Right lobe of liver (tissue), 6 donors: Measurements from ENCODE around the gene PLET1. TPM values are rescaled to one million over a fixed set of nuclear protein-coding genes. Genes with fewer than 3 reads are reported as not detected.

Source experiments
- ATAC-seq, 4 donors: fragments of 200-7000 bp; cut with Tn5 transposase; one replicate each; pipeline ENCODE4 v1.9.1; 2020; ENCODE audit warnings: mild to moderate bottlenecking in 4 of 4, moderate library complexity in 4 of 4
- DNase-seq, 3 donors: peaks; one replicate each; pipeline ENCODE4 v3.0.0-alpha.2; 2020
- H3K27ac ChIP-seq, 3 donors: fragments of 200-600 bp; one replicate each; pipeline ENCODE4 v1.8.0; 2022
- H3K27me3 ChIP-seq, 2 donors: fragments of 200-600 bp; one replicate each; pipeline ENCODE4 v1.8.0; 2022
- H3K36me3 ChIP-seq, 4 donors: fragments of 200-600 bp; sonication (generic) in 1 of 4; one replicate each; pipeline versions ENCODE4 v1.5.1 to v1.8.0; 2017 to 2022; ENCODE audit warnings: control low read depth in 1 of 4
- H3K4me1 ChIP-seq, 4 donors: fragments of 200-600 bp; sonication (generic) in 1 of 4; one replicate each; pipeline versions ENCODE4 v1.5.1 to v1.8.0; 2017 to 2022; ENCODE audit warnings: control low read depth in 1 of 4
- H3K4me3 ChIP-seq, 3 donors: fragments of 200-600 bp; one replicate each; pipeline ENCODE4 v1.8.0; 2022
- H3K9me3 ChIP-seq, 4 donors: fragments of 200-600 bp; sonication (generic) in 1 of 4; one replicate each; pipeline versions ENCODE4 v1.5.1 to v1.8.0; 2017 to 2022; ENCODE audit warnings: control low read depth in 1 of 4
- POLR2A ChIP-seq: fragments of 450-650 bp; IDR thresholded peaks from one replicate; pipeline ENCODE4 v1.6.1; 2017; ENCODE audit warnings: antibody characterized with exemption, mild to moderate bottlenecking
- WGBS: methylation state at CpG from one replicate; pipeline ENCODE4 v1.1.6; 2018; ENCODE audit warnings: low coverage, low lambda C conversion rate; ENCODE audit not compliant: insufficient coverage; ENCODE audit errors: missing lambda C conversion rate; 5-methylcytosine and 5-hydroxymethylcytosine counted together
- intact Hi-C, 2 donors: fragments of 100-400 bp; cut with DNase I; formaldehyde crosslinking; loops; one replicate each; pipeline versions ENCODE4 v1.11.2 to v1.14.1; 2022
- total RNA-seq, 6 experiments: library from RNA; depleted of rRNA in 2 of 6; stranded (reverse); fragments of >200 nt in 2 of 6; fragmentation: NEBNext Ultra II Directional in 3 of 6; extraction: Animal tissue kit (Norgen Biotek cat#: 25700) in 3 of 6; gene quantifications; one replicate each; pipeline versions ENCODE4 v1.1.0 to v1.2.4, GENCODE V29; 2016 to 2023
- TF ChIP-seq, protein P1 (sequence below), 4 donors: fragments of 200-600 bp in 3 of 4; fragments of 450-650 bp in 1 of 4; IDR thresholded peaks; one replicate each; pipeline versions ENCODE4 v1.5.1 to v1.8.0; 2016 to 2022; ENCODE audit warnings: antibody characterized with exemption in 4 of 4, mild to moderate bottlenecking in 2 of 4
- donor health status: DM: no; HTN: yes; CAD: no.
- donor health status: DM: no; HTN: no; CAD: no.
- donor health status: DM: no; HTN: no; CAD: no.
- donor health status: DM: no; HTN: yes; CAD: no.
- donor health status: DM: no; HTN: yes; CAD: no.

The PLET1 gene
- total RNA-seq, 6 experiments from 2014 or later: not detected

DNA sequence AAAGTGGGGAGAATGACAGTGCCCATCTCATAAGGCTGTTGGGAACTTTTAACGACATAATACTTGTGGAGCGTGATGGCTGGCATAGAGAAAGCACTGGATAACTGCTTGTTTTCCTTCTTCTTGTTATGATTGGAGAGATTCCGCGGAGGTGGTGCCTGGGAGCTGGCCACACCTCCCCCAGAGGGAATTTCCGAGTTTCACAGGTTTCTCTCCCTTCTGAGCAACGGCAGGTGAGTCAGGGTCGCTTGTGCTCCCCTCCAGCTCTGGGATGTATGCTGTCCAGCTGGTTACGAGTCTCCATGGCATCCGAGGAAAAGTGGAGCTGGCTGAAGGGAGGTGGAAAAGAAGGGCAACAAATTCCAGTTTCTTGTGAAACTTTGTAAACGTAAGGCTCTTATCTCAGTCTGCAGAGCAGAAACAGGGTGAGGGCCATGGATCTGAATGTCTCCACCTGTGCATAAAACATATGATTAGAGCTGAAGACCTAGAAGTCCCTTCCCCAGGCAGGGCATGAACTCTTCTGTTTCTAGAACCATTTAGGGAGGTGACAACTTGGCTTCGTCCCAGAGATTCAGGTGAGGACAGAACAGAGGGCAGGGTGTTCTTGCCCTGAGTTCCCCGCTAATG is 10.0 kb upstream of the PLET1 start:
- WGBS: 58% methylated on average over 11 of the region's 12 CpGs
- Histone ChIP-seq H3K27ac (peak overlapping the region in 2 of 3 donors; percentile 13 to 27), H3K36me3 (no peaks in the 10 kb centered on the region), H3K4me1 (peaks cover 0 to 37% (median 4%) of the 10 kb centered on the region in 4 donors), H3K27me3 (no peaks in the 10 kb centered on the region), H3K4me3 (peak overlapping the region in 2 of 3 donors; percentile 10 to 17), H3K9me3 (no peaks in the 10 kb centered on the region)
- ATAC-seq (peak; percentile 25 to 54 (median 40)), DNase-seq (no peak)
- intact Hi-C loops: loop anchor here in 1 of 2 donors (10.0 kb wide), 1 partner anchor 166 kb away; no protein-coding TSS in a partner anchor
- TF ChIP-seq POLR2A: no peak
- TF ChIP-seq, protein P1, sequence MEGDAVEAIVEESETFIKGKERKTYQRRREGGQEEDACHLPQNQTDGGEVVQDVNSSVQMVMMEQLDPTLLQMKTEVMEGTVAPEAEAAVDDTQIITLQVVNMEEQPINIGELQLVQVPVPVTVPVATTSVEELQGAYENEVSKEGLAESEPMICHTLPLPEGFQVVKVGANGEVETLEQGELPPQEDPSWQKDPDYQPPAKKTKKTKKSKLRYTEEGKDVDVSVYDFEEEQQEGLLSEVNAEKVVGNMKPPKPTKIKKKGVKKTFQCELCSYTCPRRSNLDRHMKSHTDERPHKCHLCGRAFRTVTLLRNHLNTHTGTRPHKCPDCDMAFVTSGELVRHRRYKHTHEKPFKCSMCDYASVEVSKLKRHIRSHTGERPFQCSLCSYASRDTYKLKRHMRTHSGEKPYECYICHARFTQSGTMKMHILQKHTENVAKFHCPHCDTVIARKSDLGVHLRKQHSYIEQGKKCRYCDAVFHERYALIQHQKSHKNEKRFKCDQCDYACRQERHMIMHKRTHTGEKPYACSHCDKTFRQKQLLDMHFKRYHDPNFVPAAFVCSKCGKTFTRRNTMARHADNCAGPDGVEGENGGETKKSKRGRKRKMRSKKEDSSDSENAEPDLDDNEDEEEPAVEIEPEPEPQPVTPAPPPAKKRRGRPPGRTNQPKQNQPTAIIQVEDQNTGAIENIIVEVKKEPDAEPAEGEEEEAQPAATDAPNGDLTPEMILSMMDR (IDR thresholded peaks at IDR 0.05): no peak

DNA sequence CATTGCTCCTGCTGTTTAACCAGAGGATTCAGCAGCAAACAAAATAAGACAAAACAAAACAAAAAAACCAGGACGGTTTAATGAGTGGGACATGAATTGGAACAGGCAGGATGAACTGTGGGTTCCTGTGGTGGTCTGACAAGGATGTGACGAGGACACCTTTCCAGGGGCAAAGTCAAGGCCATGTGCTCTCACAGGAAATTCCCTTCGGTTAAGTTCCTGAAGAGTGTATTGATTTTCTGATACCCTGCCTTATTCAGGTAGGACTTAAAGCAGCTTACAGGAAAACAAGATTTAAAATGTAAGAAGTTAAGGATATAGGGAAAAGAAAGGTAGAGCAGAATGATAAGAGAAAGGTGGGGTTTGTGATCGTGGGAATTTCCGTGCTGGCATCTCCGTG is 8.5 kb upstream of the PLET1 start:
- no peaks in the 10 kb centered on the region for H3K9me3 ChIP-seq
- DNase-seq: no peak
- no peaks in the 10 kb centered on the region for H3K36me3 ChIP-seq
- H3K27me3 ChIP-seq: no peaks in the 10 kb centered on the region
- TF ChIP-seq, protein P1 (IDR thresholded peaks at IDR 0.05): no peak
- TF ChIP-seq POLR2A: no peak
- WGBS: 36% methylated on average over 6 of the region's 6 CpGs
- H3K4me3 ChIP-seq: no peak overlapping the region
- intact Hi-C loops: no loop called here
- peak overlapping the region in 2 of 3 donors; percentile 15 to 47 for H3K27ac ChIP-seq
- peak in 2 of 4 donors; percentile 4 to 41 for ATAC-seq
- H3K4me1 ChIP-seq: peaks cover 0 to 37% (median 4%) of the 10 kb centered on the region in 4 donors

DNA sequence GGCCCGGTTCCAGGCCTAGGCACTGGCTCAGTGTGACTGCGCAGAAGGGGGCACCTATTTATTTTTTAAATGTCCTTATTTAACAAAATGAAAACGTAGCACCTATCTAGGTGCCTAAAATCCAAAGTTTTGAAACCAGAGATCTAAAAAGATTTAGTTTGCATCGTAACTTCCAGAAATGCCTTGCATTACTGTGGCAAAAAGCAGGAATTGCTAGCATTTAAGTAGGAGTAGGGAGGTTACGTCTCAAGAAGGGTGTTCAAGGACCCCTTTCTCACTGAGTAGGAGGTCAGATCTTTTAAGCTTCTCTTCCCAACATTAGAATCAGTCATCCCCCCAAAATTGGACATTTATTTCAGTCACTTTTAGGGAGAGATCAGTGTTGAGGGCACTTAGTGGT is 7.7 kb upstream of the PLET1 start:
- ATAC-seq (no peak), DNase-seq (no peak)
- Histone ChIP-seq H3K27me3 (no peaks in the 10 kb centered on the region), H3K36me3 (no peaks in the 10 kb centered on the region), H3K4me1 (peaks cover 0 to 37% (median 4%) of the 10 kb centered on the region in 4 donors), H3K27ac (peak overlapping the region in 2 of 3 donors; percentile 15 to 47), H3K9me3 (no peaks in the 10 kb centered on the region), H3K4me3 (no peak overlapping the region)
- 76% methylated on average over 5 of the region's 5 CpGs for WGBS
- TF ChIP-seq, protein P1 (IDR thresholded peaks at IDR 0.05): no peak
- no peak for TF ChIP-seq POLR2A
- intact Hi-C loops: no loop called here

DNA sequence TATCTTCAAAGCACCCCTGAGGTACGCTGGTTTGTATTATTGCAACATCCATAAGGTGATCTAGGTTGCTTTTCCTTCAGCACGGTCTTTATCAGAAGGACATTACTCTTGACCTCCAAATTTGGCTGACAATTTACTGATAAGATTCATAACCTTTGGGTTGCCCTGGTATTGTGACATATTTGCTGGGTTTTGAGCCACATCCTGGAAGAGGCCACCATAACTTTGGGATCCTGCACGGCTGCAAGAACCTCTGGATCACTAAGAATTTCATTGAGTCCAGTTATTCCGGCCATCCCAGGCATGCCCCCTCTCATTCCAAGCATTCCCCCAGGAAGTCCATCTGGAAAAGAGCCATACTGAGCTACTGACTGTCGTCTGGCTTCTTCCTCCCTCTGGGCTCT is 6.5 kb upstream of the PLET1 start:
- Histone ChIP-seq H3K4me1 (peaks cover 0 to 37% (median 4%) of the 10 kb centered on the region in 4 donors), H3K4me3 (no peak overlapping the region), H3K27ac (peak overlapping the region in 2 of 3 donors; percentile 53 to 65), H3K27me3 (no peaks in the 10 kb centered on the region), H3K9me3 (no peaks in the 10 kb centered on the region), H3K36me3 (no peaks in the 10 kb centered on the region)
- TF ChIP-seq, protein P1 (IDR thresholded peaks at IDR 0.05): no peak
- no peak for TF ChIP-seq POLR2A
- 34% methylated on average over 4 of the region's 5 CpGs for WGBS
- DNase-seq (no peak), ATAC-seq (peak; percentile 36 to 66 (median 51))
- intact Hi-C loops: no loop called here
